ENCODE results near the gene ANKRD30B. TPM values are rescaled to one million over a fixed set of nuclear protein-coding genes. Genes with fewer than 3 reads are reported as not detected.

The ANKRD30B gene
- total and polyA plus RNA-seq, 2 of the 8 experiments (the other 6 are each of a cell fraction or from before 2014, with no cell fraction given), result not detected

DNA sequence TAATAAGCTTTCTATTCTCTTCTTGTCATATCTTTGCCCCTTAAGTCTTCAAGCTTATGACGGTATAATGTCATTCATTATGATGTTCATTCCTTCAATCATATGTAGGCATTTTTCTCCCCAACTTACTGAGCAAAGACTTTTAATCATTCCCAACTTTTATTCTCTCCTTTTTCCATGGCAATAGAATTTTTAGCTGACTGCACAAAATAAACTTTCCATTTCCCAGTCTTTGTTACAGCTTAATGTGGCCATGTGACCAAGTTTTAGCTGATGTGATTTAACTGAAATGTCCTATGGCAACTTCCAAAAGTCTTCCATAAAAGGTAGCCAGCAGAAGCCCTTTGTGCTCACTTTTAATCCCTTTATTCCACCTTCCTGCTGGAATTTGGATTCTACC lies 152.5 kb downstream of the ANKRD30B start:
- CTCF ChIA-PET (ENCODE audit: partially characterized antibody), result no interaction called here
- no peak for TF ChIP-seq SIX5 (IDR thresholded peaks at IDR 0.05; ENCODE audit: low read depth, low read length)
- no peak for TF ChIP-seq GTF2F1 (IDR thresholded peaks at IDR 0.05; ENCODE audit: borderline replicate concordance, low read depth, low read length)
- TF ChIP-seq PHF8 (conservative IDR thresholded peaks at IDR 0.05; ENCODE audit: low read depth, low read length), result no peak
- TF ChIP-seq NRF1 (IDR thresholded peaks at IDR 0.05; ENCODE audit: low read depth, low read length), result no peak
- TF ChIP-seq TAF7 (optimal IDR thresholded peaks at IDR 0.05; ENCODE audit: borderline replicate concordance, low read depth, low read length), result no peak
- no peak for TF ChIP-seq MAFK (IDR thresholded peaks at IDR 0.05; ENCODE audit: low read depth, low read length)
- no peak for TF ChIP-seq CREB1 (IDR thresholded peaks at IDR 0.05)
- no peak for TF ChIP-seq CTBP2 (IDR thresholded peaks at IDR 0.05; ENCODE audit: borderline replicate concordance, insufficient read depth, insufficient read length, low read length)
- no peak for TF ChIP-seq POLR2A (IDR thresholded peaks at IDR 0.05; ENCODE audit: control extremely low read depth in 1 of 2, low read depth in 2 of 2, low read length in 2 of 2)
- TF ChIP-seq MAX (IDR thresholded peaks at IDR 0.05), result no peak
- TF ChIP-seq TEAD4 (IDR thresholded peaks at IDR 0.05; ENCODE audit: low read depth, low read length), result no peak

More for the DNA sequence above, 152.5 kb downstream of the ANKRD30B start:
- Histone ChIP-seq H3K4me1 (replicated peaks in 1 of 4; ENCODE audit: control insufficient read depth in 3 of 4, insufficient read depth in 4 of 4, low read length in 3 of 4) (no peaks in the 10 kb centered on the region), H3K79me2 (ENCODE audit: control insufficient read depth in 1 of 2, insufficient read depth in 2 of 2, low read length in 2 of 2) (no peaks in the 10 kb centered on the region), H4K20me1 (replicated peaks in 1 of 2; ENCODE audit: control insufficient read depth in 1 of 2, insufficient read depth in 2 of 2, low read length in 2 of 2) (no peaks in the 10 kb centered on the region), H4K8ac (ENCODE audit: extremely low read depth, insufficient read depth, low read length) (no peak overlapping the region), H4K91ac (replicated peaks; ENCODE audit: insufficient read length, low read length) (no peak overlapping the region), H3K18ac (ENCODE audit: extremely low read depth, low read length) (no peak overlapping the region), H2BK120ac (replicated peaks; ENCODE audit: low read depth, low read length) (no peak overlapping the region), H3K36me3 (ENCODE audit: control insufficient read depth in 2 of 4, insufficient read depth in 4 of 4, low read length in 3 of 4) (no peaks in the 10 kb centered on the region), H3K9ac (replicated peaks in 1 of 4; ENCODE audit: extremely low read depth in 1 of 4, low read depth in 3 of 4, low read length in 3 of 4) (no peak overlapping the region), H2BK20ac (ENCODE audit: low read length) (no peak overlapping the region), H2BK12ac (ENCODE audit: low read depth, low read length) (no peak overlapping the region), H2BK15ac (ENCODE audit: low read length) (no peak overlapping the region), H3K9me3 (ENCODE audit: insufficient read depth in 2 of 2, low read depth in 1 of 2, low read length in 1 of 2) (peaks cover 41 to 55% of the 10 kb centered on the region in 2 experiments), H3K4me2 (ENCODE audit: insufficient read depth in 1 of 2, low read depth in 2 of 2, low read length in 2 of 2) (no peak overlapping the region), H3K56ac (replicated peaks; ENCODE audit: insufficient read length, low read depth, low read length) (no peak overlapping the region), H3K27ac (ENCODE audit: low read depth, low read length) (no peak overlapping the region), H3K4me3 (ENCODE audit: extremely low read depth in 1 of 4, insufficient read depth in 2 of 4, low read depth in 3 of 4, low read length in 4 of 4) (no peak overlapping the region), H2AFZ (ENCODE audit: low read length) (no peak overlapping the region), H4K5ac (ENCODE audit: insufficient read length, low read depth, low read length) (no peak overlapping the region), H2BK5ac (ENCODE audit: low read depth, low read length) (no peak overlapping the region), H3K23me2 (ENCODE audit: low read depth, low read length) (no peaks in the 10 kb centered on the region), H3K23ac (ENCODE audit: insufficient read length) (no peak overlapping the region), H3K79me1 (ENCODE audit: low read depth, low read length) (no peaks in the 10 kb centered on the region), H3K14ac (ENCODE audit: insufficient read length) (no peak overlapping the region), H2AK5ac (ENCODE audit: low read depth, low read length) (no peak overlapping the region), H3K4ac (replicated peaks; ENCODE audit: insufficient read length, low read depth, low read length) (no peak overlapping the region), H3K27me3 (replicated peaks in 1 of 4; ENCODE audit: control insufficient read depth in 3 of 4, extremely low read depth in 1 of 4, insufficient read depth in 3 of 4, low read length in 3 of 4) (no peaks in the 10 kb centered on the region)
- 89% methylated on average over 1 of the region's 1 CpG; no CpG with 5 or more reads in 1 of the 2 experiments for WGBS, 2 experiments (ENCODE audit: extremely low coverage in 1 of 2, insufficient coverage in 1 of 2, insufficient read length in 1 of 2, insufficient replicate concordance in 2 of 2, low coverage in 1 of 2, low lambda C conversion rate in 2 of 2, missing lambda C conversion rate in 1 of 2)
- POLR2A ChIA-PET (ENCODE audit: partially characterized antibody), result no interaction called here
- FAIRE-seq (no peak), DNase-seq (ENCODE audit: low read depth in 1 of 2, low spot score in 2 of 2) (no peak)
